A549 (cell line): ENCODE results near the gene GRIK1.

Source experiments
- EP300 ChIP-seq, 2 experiments: fragments of >200 bp; sonication (Bioruptor Twin); formaldehyde crosslinking; IDR thresholded peaks; 2 replicates in 1 of 2; 3 replicates in 1 of 2; pipeline ENCODE4 v1.6.1; 2016 to 2017
- POLR2A ChIP-seq: IDR thresholded peaks from 2 replicates; pipeline ENCODE4 v1.6.1; 2012; ENCODE audit warnings: mild to moderate bottlenecking, low read length

- TF ChIP-seq POLR2A = no peak
- no peak for TF ChIP-seq EP300 (IDR thresholded peaks at IDR 0.05)
These were observed 270.4 kb downstream of the GRIK1 start for GRCh38 chr21:29669416-29669815.
